HG03432 (cell line): ENCODE results near the gene SIN3A.
"Not testable (repeated sequence)": the region's sequence is repeated elsewhere in the genome, so short reads cannot be mapped to it uniquely, and the experiment has no call there.

Source experiments
- ATAC-seq: cut with Tn5 transposase; IDR thresholded peaks from one replicate; pipeline ENCODE4 v1.9.1; 2021; ENCODE audit warnings: mild to moderate bottlenecking, moderate library complexity; ENCODE audit not compliant: unreplicated experiment

The SIN3A gene

GRCh38 chr15:75383986-75384385, 67.5 kb downstream of the SIN3A start:
- ATAC-seq = not testable (repeated sequence)

DNA sequence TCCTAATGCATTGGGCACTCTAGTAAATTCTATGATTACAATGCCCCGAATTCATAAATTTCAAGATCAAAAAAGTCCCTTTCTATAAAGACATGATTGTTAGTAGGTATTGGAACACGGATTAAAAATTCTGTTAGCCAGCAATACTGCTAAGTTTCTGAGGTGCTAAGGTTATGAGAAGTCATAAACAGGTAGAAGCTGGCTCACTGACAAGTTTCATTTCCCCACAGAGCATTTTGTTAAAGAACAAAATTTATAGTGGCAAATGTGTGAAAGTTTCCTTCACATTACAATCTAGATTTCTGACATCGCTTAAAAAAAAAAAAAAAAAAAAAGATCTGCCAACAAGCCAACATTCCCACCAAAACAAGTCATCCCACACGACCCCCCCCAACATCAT, 70.7 kb downstream of the SIN3A start:
- ATAC-seq = no peak

GRCh38 chr15:75371901-75372688, 79.4 kb downstream of the SIN3A start:
- ATAC-seq = no peak

DNA sequence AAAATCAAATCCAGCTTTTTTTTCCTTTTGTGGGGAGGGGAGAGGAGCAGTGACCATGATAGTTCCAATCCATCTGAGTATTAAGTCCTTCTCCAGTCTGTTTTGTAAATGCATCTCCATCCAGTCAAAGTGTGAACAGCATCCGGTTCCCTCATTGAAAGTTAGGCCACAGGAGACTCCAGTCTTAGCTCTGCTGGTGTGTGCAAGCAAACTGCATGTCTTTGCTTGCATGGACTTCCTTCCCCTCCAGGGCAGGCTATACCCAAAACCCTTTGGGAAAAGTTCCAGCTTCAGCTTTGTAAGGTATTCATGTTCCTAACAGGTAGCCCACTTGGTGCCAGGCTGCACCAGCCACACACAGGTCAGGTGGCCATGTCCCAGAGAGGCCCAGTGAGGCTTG, 80.0 kb downstream of the SIN3A start:
- ATAC-seq = no peak

DNA sequence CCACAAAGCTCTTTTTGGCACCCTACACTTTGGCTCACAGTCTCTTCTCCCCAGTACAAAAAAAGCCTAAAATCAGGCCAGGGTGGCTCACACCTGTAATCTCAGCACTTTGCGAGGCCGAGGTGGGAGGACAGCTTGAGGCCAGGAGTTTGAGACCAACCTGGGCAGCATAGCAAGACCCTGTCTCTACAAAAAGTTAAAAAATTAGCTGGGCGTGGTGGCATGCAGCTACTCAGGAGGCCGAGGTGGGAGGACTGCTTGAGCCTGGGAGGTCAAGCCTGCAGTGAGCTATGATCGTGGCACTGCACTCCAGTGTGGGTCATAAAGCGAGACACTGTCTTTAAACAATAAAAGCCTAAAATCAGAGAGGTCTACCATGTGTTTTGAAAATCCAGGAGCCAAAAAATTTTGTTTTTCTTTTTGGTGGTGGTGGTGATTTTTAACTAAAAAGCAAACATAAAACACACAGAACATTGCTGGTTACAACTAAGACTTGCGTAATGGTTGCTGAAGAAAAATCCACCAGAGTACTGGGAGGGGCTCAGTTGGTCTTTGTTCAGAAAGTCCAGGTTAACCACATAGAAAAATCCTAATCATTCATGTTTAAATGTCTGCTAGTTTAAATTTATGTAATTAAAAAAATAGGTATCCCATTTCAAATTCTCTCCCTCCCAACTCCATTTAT, 81.5 kb downstream of the SIN3A start:
- no peak for ATAC-seq

DNA sequence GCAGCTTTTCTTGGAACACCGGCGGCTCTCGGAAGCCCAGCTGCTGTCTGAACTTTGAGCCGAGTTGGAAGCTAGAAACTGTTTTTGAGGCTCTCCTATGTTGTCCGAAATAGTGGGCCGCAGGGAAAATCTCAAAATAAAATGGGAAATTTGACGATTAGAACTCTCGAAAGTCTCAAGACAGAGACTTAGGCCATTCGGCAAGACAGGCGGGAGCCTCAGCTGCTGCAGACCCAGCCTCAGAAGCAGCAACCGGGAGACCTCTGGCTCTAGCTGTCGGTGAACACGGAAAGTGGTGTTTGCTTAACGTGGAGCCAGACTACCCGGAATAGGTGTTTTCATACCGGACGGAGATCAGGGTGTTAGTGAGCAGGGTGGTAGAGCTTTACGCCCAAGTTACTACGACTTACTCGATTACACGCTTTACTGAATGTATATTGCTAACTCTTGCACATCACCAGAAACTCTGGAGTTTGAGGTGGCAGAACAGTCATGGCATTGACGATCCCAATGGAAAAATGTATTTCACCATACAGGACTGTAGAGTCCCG, 82.7 kb downstream of the SIN3A start:
- ATAC-seq = no peak

- peak; percentile 88 for ATAC-seq
These were observed 83.4 kb downstream of the SIN3A start, which contains the start of gene MAN2C1 for GRCh38 chr15:75367913-75368688. Gene MAN2C1 (minus strand): TSS chr15:75368607. CDS start chr15:75368583, 24 bp downstream.

DNA sequence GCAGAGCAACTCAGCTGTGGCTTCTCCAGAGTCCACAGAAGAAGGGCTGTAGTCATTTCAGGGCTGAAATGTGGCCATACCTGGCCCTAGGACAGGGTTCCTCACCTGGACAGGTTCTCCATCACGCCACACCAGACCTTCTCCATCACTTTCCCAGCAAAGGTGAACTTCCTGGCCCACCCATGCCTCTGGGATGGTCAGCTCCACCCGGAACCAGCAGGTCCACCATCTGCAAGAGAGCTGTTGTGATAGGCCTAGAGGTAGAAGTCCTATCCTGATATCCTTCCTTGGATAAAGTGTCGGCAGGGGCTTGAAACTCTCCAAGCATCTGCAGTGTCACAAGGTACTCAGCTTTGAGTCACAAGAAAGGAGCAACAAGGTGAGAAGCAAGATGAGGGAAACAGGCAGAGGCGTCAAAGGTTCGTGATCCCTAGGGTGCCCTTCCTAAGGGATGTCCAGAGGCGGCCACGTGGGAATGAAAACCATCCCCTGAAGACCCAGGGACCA, 84.0 kb downstream of the SIN3A start:
- ATAC-seq = no peak

GRCh38 chr15:75367006-75367405, 84.5 kb downstream of the SIN3A start:
- ATAC-seq = no peak

- ATAC-seq = no peak
These were observed 85.3 kb downstream of the SIN3A start for GRCh38 chr15:75366163-75366562.

GRCh38 chr15:75364881-75365280, 86.6 kb downstream of the SIN3A start:
- no peak for ATAC-seq

GRCh38 chr15:75363786-75364185, 87.7 kb downstream of the SIN3A start:
- ATAC-seq = no peak

GRCh38 chr15:75362642-75363249, 88.7 kb downstream of the SIN3A start:
- ATAC-seq = no peak

DNA sequence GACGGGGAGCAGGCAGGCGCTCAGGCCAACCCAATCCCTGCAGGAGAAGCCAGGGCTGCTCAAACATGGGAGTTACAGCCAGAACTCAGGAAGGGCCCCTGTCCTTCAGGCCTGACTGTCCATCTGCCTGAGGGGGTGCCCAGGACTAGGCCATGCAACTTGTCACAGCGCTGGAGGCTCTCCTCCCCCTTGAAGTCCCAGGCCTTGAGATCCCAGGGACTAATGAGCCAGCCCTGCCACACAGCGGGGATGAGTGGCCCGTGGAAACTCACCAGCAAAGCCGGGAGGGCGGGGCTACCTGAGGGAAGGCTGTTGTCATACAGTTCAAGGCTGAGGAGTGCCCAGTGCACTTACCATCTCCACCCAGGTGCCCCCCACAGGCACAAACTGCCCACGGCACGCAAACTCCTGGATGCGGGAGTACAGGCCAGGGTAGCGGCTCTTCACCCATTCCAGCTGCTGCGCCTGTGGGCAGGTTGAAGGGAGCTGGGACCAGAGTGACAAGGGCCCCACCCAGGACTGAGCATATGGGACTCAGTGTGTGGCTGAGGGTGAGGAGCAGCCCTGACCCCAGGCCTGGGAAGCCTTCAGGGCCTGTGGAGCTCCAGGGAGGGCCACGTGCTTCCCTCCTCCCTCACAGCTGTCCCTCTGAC, 89.4 kb downstream of the SIN3A start:
- no peak for ATAC-seq

DNA sequence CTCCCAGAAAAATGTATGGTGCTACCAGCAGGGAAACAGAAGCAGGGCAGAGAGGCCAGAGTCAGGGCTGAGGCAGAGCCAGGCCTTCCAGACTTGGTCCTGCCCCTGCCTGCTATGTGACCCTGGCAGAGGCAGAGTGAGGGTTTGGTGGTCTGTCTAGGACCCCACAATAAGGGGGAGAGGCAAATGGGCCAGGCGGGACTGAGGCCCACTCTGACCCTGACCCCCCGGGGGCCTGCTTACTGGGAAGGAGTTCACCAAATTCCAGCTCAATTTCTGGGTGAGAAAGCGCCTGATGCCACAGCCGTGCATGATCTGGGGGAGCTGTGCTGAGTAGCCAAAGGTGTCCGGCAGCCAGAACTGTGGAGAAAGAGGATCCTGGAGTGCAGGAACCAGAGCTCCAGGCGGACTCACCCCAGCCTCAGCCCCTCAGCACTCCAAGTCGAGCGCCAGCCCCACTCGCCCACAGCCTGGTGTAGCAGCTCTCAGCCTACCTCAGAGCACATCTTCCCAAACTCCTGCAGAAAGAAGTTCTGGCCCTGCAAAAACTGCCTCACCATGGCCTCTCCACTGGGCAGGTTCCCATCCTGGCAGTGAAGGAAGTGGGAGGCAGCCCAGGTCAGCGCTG, 90.0 kb downstream of the SIN3A start:
- no peak for ATAC-seq

DNA sequence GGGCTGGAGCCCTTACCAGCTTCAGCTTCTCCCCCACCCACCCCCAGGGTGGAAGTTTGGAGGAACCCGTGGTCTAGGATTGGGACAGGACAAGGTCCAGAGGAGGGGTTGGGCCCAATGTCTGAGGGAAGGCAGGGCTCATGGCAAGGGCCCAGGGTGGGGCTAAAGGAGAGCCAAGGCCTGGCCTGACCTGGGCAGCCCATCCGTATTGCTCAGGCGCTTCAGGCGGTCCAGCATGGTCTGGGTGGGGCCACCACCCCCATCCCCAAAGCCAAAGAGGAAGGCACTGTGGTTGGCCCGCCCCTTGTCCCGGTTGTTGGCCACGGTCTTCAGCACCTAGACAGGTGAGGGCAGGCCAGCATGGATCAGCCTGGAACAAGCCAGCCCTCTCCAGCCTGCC, 90.6 kb downstream of the SIN3A start:
- ATAC-seq = no peak

DNA sequence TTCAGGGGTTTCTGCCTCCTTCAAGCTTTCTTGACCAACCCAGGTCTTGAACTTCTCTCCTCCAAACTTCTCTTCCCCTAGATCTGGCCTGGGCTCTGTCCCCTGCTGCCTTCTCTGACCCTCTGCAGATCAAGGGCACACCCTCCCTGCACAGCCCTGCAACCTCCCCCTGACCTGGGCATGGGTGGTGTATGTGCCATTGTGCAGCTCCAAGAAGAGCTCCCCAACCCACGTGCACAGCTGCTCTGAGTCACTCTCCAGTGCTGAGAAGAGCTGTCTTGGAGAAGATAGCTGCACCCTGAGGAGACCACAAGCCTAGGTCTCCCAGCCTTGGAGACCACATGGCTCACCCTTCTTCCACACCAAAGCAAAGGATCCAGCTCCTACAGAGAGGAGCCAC, 91.1 kb downstream of the SIN3A start:
- ATAC-seq = no peak

DNA sequence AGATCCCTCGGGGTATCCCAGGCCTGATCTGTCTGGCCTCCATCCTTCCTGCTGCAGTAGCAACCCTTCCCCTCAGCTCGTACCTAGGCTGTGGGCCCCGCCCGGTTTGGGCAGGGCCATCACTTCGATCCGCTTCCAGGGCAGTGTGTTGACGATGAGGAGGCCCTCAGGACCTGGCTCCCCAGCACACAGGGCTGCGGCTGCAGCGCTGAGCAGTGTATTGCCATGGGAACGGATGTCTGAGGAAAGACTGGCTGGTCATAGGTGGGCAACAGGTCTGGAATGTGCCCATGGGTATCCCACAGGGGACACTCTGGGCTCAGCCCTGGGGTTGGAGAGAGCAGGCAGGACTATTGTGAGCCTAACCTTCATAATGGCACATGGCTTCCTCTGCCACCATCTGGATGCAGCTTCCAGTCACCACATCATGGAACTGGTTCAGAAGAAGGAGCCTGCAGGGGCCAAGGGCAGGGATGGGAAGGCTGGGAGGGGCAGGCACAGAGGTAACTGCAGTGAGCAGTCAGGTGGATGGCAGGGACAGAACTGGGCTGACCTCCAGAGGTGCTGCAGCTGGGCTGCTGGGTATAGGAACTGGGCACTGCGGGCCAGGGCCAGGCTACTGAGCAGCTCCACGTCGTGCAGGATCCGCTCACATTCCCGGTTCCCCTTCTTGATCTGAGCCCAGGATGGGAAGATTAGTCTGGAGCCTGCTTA, 91.8 kb downstream of the SIN3A start:
- ATAC-seq = no peak
